Right ventricle myocardium superior (tissue), 1 donor: ENCODE data around the gene ADD2. TPM values are rescaled to one million over a fixed set of nuclear protein-coding genes. Genes with fewer than 3 reads are reported as not detected.
A peak's percentile ranks its signal among the peaks of the same experiment; 100 is the strongest.

ENCODE experiments used
- ATAC-seq: fragments of 200-7000 bp; cut with Tn5 transposase; one replicate; pipeline ENCODE4 v1.9.1; 2020; ENCODE audit warnings: mild to moderate bottlenecking; ENCODE audit not compliant: poor library complexity
- DNase-seq: peaks from one replicate; pipeline ENCODE4 v3.0.0-alpha.2; 2020
- intact Hi-C: fragments of 100-400 bp; cut with DNase I; formaldehyde crosslinking; loops from one replicate; pipeline ENCODE4 v1.11.2; 2022
- total RNA-seq: library from RNA; stranded (reverse); fragmentation: NEBNext Ultra II Directional; extraction: Animal tissue kit (Norgen Biotek cat#: 25700); gene quantifications from one replicate; pipeline ENCODE4 v1.2.1, GENCODE V29; 2021
- donor health status: DM: no; HTN: yes; CAD: no; lungs with severe emphysema.

Gene ADD2
- total RNA-seq, 1 donor from 2014 or later: 2.0 TPM

DNA sequence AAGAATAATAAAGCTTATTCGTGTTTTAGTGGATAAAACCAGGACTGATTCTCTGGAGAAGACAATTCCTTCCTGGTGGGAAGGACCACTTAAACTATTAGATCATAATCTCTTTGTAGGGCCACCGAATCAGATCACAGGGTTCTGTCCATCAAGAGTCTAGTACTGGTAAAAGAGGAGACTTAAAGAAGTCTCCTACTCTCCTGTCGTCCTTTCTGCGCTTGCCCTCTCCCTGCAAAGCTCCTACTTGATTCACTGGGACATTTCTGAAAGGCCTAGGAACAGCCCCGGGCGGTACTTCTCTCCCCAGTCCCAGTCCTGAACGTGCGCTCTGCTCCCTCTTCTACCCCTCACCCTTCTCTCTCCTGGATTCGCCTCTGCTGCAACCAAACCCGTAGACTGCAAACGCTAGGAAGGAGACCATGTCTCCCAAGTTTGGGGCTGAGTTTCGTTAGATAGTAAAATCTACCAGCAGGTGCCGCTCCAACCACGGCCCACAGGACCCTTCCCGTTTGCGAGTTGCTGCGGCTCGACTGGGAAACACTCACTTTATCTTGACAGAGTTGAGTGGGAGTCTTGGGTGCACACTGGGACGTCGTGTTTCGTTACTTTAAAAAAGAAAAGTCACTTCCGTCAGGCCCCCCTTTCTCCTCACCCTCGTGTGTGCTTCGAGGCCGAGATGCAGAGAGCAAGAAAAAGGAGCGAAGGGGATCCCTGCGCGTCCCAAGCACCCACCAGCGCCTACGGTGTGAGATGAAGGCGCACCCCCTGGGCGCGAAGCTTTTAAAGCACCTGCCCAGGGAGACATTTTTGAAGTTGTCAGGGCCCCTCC lies 21.5 kb upstream of the ADD2 start:
- DNase-seq: peak; percentile 73
- peak; percentile 82 for ATAC-seq
- intact Hi-C loops: loop anchor here (10.0 kb wide), 2 partner anchors 135 to 155 kb away; no protein-coding TSS in a partner anchor

DNA sequence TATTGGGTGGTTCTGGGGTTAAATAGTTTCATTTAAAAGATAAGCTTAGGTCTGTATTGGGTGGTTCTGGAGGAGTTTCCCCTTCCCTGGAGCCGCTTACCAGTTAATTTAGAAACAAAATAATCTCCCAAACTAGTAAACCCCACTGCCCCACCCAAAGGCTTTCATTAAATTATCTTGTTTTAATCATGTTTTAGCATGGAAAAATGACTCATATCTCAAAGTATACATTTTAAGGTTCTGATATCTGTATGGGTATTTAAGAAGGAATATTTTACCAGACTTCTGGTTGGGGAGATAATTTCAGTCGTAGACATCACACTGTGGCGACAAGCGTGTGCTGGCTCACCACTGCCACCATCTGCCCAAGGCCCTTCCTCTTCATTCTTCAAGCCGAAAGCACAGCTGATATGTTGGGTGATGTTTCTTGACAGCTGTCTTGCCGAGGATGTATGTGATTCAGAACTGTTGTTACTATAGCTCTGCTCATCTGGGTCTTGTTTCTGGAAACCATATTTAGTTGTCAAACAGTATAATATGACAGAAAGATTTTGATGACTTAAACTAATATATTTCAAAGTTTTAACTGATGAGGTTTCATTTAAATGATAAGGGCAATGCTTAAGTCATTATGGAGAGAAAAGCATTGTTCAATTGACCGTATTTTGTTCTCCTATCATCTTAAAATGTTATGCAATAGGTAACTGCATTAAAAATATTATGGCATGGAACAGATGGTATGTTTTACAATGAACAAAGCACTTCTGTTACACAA lies 17.3 kb upstream of the ADD2 start:
- ATAC-seq (no peak), DNase-seq (no peak)
- intact Hi-C loops: loop anchor here (10.0 kb wide), 1 partner anchor 131 kb away; no protein-coding TSS in a partner anchor

DNA sequence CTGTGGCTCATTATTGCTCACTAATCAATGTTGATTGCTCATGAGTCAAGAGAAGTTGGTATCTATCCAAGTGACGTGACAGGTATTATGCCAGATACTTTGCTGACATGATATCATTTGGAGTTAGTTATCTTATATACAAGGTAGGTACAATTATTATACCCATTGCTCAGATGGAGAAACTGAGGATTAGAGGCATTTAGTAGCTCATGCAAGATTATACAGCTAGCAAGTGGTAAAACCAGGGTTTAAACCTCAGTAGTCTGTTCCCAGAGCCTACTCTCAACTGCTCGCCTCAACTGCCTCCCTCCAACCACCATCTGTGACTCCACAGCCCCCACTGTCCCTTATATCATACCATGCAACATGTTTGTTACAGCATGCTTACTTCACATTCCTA lies 16.3 kb upstream of the ADD2 start:
- intact Hi-C loops: loop anchor here (10.0 kb wide), 1 partner anchor 130 kb away; no protein-coding TSS in a partner anchor
- DNase-seq (no peak), ATAC-seq (no peak)

DNA sequence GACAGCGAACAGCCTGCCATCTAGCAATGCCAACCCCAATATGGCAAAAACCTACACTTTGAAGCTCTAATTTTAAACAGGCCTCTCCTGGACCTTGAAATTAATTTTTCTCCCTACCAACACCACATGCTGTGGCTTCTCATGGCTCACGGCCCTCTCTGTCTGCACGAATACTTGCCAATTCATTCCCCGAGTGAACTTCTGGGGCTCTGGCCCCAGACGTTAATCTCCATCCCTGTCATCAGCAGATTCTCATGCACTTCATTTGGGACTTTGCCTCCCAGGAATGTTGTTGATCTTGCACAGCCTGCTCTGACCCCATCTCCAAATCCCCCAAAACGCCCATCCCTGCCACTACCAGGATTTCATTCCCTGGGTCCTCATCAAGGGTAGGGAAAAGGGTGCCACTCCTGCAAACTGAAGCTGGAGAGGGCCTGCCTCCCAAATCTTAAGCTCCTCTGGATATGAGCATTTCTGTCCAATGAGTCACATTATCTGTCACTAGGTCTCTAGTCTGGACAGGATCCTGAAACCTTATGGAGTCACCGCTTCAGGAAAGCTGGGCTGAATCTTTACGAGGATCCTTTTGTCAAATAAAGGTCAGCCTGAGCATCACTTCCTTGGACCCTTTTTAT lies 12.0 kb upstream of the ADD2 start:
- intact Hi-C loops: loop anchor here (10.0 kb wide), 1 partner anchor 125 kb away; no protein-coding TSS in a partner anchor
- ATAC-seq (no peak), DNase-seq (no peak)

DNA sequence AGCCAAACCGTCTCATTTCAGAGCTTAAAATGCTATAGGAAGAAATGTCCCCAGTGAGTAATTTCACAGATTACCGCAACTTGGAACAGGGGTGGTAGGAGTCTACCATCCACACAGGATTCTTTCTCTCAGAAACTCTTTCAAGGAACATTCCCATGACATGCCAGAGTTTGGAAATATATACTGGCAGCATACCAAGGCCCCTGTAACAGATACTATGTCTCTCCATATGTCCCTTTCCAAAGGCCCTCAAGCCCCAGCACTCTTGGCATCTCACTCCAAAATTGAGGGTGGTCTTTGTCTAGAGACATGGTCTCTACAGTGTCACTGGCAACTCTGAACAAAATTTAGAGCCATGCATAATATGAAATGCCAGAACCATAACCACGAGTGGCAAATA lies 11.5 kb upstream of the ADD2 start:
- intact Hi-C loops: no loop called here
- DNase-seq (no peak), ATAC-seq (no peak)

DNA sequence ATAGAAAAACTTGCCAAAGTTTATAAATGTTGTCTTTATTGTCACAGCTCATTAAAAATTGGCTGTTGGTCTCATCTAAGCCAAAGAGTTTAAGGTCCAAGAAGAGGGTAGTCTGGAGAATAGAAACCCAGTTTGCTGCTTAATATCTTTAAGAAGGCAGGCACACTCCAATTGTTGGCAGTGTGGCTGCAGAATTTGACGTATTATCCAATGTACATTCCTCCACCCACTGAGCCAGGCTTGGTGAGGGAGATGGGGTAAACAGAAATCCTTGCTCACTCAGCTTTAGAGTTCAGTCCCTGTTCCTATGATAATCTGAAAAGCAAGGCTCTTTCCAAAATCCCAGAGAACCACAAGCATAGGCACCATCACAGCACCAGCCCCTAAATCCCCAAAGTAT lies 10.7 kb upstream of the ADD2 start:
- ATAC-seq (no peak), DNase-seq (no peak)
- intact Hi-C loops: no loop called here

DNA sequence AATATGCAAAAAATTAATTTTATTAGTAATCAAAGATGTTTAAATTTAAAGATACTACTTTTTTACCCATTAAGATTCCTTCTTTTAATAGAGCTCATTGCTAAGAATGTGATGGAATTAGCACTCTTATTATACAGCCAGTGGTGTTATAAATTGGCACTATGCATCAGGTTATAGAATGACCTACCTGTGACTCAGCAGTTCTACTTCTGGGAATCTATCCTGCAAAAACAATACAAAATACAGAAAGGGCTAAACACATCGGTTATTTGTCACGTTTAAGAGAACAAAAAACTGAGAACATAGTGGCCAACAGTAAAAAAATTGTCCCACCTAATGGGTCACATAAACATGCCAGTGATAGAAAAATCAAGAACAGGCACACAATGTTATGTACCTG lies 9.4 kb upstream of the ADD2 start:
- ATAC-seq (no peak), DNase-seq (no peak)
- intact Hi-C loops: no loop called here

DNA sequence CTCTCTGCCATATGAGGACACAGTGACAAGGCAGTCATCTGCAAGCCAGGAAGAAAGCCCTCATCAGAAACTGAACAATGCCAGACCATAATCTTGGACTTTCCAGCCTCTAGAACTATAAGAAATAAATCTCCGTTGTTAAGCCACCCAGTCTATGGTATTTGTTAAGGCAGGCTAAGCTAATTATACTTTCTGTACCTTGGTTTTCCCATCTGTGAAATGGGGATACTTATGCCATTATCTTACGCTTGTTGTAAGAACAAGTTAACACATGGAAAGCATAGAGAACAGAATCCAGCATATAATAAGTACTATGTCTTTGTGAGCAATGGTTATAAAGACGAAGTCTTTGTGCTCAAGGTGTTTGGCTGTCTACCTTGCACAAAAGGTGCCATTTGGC lies 8.3 kb upstream of the ADD2 start:
- DNase-seq (no peak), ATAC-seq (no peak)
- intact Hi-C loops: no loop called here

DNA sequence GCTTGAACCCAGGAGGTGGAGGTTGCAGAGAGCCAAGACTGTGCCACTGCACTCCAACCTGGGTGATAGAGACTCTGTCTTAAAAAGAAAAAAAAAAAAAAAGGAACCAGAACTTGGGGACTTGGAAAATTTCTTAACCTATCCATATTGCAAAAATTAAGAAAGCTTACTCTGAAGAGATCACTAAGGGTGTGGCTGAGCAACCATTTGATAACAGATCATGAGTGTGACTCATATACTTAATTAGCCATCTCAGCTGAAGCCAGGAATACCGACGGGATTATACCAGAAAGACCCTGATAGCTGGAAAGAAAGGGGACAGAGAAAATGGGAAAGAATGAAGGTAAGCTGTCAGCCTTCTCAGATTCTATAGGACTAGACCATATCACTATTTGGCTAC lies 7.1 kb upstream of the ADD2 start:
- no peak for ATAC-seq
- no peak for DNase-seq
- intact Hi-C loops: no loop called here

DNA sequence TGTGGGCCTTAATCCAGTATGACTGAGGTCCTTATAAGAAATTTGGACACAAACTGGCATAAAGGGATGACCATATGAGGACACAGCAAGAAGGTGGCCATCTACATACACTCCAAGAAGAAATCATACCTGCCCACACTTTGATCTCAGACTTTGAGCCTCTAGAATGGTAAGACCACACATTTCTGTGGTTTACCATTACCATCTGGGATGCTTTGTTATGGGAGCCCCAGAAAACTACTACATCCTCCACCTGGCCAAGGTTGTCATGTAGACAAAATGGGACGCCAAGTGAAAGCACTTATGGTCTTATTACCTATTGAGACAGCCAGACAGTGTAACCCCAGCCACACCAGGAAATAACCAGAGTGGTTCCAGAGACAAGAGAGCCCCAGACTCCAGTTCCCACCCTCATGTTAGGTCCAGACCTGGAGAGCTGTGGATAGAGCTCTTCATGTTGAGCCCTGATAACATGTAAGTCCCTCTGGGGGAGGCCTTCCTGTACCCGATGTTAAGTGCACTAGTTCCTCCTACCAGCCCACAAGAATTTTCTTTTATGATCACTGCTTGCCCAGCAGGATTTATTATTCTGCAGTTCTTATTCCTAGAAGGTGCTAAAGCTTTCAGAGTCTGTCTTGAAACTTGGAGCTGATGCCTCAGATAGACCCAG lies 4.6 kb upstream of the ADD2 start:
- intact Hi-C loops: no loop called here
- ATAC-seq (no peak), DNase-seq (no peak)

DNA sequence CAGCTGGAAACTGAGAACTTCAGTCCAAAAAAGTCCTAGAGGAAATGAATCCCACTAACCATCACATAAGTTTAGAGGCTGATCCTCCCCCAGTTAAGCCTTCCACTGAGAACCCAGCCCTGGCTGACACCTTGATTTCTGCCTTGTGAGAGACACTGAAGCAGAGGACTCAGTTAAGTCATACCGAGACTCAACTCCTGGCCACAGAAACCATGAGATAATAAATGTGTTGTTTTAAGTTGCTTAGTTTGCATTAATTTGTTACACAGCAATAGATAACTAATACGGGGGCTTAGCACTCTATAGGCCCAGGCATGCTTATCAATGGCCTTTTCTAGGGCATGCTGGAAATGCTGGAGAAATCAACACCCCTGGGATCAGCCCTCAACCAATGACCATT lies 3.4 kb upstream of the ADD2 start:
- no peak for DNase-seq
- intact Hi-C loops: no loop called here
- no peak for ATAC-seq

DNA sequence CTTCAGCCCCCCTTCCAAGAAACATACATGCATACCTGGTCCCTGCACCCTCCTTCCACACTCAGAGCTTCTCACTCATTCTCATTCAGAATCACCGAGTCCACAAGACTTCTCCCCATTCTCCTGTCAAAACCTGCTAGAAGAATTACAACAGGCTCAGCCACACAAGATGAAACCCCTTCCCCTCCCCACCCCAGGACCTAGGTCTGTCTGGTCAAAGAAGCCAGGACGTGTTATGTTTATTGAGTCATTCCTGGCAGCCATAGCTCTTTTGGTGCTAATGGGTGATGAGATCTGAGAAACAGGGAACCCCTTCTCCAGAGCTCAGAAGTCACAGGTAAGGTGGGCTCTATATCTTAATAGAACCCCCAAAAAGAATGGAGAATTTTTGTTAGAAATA lies 1.4 kb upstream of the ADD2 start:
- no peak for DNase-seq
- no peak for ATAC-seq

DNA sequence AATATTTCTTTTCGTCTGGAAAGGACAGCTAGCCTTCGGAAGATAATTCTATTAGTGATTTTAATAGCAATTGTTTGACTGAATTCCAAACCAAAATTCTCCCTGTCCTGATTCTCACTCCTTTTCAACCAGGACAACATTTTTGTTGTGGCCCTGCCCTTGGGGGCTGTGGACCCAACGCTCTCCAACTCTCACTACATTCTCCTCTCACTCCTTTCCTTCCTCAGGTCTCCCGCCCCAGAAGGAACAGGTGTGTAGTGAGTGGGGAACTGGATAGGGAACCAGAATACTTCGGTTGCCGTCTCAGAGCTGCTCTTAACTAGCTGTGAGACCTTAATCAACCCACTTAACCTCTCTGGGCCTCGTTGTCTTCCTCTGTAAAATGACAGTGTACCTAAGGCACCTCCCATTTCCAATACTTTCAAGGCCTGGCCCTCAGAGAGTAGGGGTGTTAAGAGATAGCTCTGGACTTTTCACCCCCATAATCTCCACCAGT lies 638 bp upstream of the ADD2 start:
- ATAC-seq (no peak), DNase-seq (no peak)
- intact Hi-C loops: no loop called here

More for the DNA sequence above, 1.4 kb upstream of the ADD2 start:
- intact Hi-C loops: no loop called here

DNA sequence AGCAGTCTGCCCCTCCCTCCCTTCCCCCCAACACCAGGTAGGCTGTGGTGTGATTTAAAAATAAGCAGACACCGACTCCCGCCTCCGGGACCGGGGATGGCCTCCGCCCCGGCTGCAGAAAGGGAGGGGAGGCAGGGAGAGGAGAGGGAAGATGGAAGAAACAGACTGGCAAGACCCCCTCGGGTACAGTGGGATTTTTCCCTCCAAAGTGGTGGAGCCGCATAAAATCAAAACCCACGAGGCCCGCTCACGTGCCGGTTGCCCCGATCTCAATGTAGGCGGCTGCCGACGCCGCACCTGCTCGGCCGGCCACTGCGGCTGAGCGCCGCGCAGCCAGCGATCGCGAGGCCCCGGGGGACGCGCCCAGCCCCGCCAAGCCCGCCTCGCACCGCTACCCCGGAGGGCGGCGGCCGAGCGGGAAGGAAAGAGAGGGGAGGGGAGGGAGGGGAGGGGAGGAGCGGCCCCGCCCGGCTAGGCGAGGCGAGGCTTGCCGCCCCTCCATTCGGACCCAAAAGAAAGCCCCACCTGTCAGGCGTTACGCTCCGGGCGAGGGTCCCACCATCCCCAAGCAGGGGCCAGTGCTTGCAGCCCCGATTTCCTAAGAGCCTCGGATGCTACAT lies 811 bp downstream of the ADD2 start:
- DNase-seq (peak; percentile 37), ATAC-seq (no peak)
- intact Hi-C loops: no loop called here

DNA sequence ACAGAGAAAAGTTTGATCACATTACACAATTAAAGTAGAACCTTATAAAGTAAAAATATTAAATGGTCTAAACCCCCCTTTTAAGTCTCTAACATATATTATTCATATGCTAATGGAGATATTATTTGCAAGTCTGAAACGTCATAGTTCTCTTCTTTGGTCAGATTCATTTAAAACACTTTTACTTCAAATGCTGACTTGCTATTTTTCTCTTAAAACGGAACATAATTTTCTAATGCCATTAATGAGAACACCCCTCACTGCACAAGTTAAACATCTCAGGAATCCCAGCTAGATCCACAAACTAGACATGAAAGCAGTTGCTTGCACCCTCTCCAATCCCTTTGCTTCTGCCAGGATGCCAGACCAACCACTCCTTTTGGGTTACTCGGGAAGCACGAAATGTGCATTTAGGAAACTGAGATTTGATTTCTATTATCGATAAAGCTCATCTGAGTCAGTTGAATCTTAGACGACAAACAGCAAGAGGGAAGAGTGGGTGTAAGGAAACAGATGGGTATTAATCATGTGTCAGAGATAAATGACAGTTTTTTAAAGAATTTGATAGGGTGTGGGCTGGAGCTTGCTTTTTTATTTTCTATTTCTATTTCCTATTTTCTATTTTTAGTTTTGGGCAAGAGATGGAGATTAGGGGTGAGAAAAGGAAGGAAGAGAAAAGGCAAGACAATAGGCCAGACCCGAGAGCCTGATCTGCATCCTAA lies 1.5 kb downstream of the ADD2 start:
- intact Hi-C loops: no loop called here
- DNase-seq (no peak), ATAC-seq (no peak)

DNA sequence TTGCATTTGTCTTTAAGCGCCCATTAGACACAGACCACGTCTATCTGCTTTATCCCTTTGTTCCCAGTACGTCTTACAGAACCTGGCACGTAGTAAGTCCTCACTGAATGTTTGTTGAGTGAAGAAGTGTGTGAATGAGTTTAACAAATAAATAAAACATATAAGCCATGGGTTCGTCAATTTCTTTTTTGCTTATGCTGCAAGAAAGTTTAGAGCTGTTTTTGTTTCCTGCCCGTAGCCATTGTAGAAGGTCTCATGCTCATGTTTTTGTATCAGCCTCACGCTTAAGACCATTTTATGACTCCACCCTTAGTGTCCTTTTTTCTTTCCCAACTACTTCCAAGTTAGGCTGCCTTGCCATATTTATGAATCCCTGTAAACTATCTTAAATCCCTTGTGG lies 2.5 kb downstream of the ADD2 start:
- intact Hi-C loops: no loop called here

DNA sequence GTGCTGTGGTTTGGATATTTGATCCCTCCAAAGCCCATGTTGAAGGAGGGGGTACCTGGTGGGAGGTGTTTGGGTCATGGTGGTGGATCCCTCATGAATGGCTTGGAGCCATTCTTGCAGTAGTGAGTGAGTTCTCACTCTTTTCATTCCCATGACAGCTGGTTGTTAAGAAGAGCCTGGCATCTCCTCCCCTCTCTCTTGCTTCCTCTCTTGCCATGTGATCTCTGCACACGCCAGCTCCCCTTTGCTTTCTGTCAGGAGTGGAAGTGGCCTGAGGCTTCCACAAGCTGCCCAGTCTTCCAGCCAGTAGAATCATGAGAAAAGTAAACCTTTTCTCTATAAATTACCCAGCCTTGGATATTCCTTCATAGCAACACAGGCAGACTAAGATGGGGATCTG lies 8.6 kb downstream of the ADD2 start:
- intact Hi-C loops: no loop called here
- ATAC-seq (no peak), DNase-seq (no peak)

More for the DNA sequence above, 2.5 kb downstream of the ADD2 start:
- DNase-seq (no peak), ATAC-seq (no peak)

DNA sequence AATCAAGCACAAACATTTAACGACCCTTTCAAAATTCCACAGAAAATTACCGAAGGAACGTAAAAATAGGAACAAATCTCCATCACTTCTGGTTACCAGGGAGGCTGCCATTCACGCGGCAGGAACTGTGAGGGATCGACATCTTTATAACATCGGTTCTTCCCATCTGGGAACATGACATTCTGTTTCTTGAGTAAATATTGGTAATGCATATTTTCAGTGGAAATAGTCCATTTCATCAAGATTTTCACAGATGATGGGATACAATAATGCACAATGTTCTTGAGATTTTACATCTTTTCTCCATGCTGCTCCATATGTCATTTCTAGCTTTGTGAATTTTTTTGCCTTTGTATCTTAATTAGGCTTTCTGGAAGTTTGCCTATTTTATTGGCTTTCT lies 10.0 kb downstream of the ADD2 start:
- DNase-seq (no peak), ATAC-seq (no peak)
- intact Hi-C loops: no loop called here
